Activated B cell treated with CpG ODN at 0.5 μM for 24 hours (primary cell): Measurements from ENCODE around the gene GSKIP. TPM values are rescaled to one million over a fixed set of nuclear protein-coding genes. Genes with fewer than 3 reads are reported as not detected.

Experiments
- ATAC-seq: fragments of 200-7000 bp; cut with Tn5 transposase; one replicate; pipeline ENCODE4 v1.10.0; 2021; ENCODE audit warnings: low read depth, mild to moderate bottlenecking, moderate library complexity
- CTCF ChIA-PET: fragments of 350-600 bp; sonication (Branson Sonifier 250); formaldehyde crosslinking; loops from one replicate; lab custom pipeline; 2021; ENCODE audit warnings: antibody characterized with exemption; lab: Charles Lee
- POLR2A ChIA-PET: fragments of 350-600 bp; sonication (Branson Sonifier 250); formaldehyde crosslinking; loops from one replicate; lab custom pipeline; 2021; ENCODE audit warnings: antibody characterized with exemption; lab: Charles Lee
- DNase-seq: peaks from one replicate; pipeline ENCODE4 v3.0.0; 2022
- H3K27ac Mint-ChIP-seq: one replicate; pipeline ENCODE4 v1.8.0; 2020; ENCODE audit warnings: mixed read lengths
- H3K27me3 Mint-ChIP-seq: one replicate; pipeline ENCODE4 v1.8.0; 2021; ENCODE audit warnings: mixed read lengths
- H3K36me3 Mint-ChIP-seq: one replicate; pipeline ENCODE4 v1.8.0; 2021; ENCODE audit warnings: low read depth, mixed read lengths
- H3K4me1 Mint-ChIP-seq: one replicate; pipeline ENCODE4 v1.8.0; 2021; ENCODE audit warnings: mixed read lengths
- H3K4me3 Mint-ChIP-seq: one replicate; pipeline ENCODE4 v1.8.0; 2020; ENCODE audit warnings: mild to moderate bottlenecking, mixed read lengths
- H3K9me3 Mint-ChIP-seq: one replicate; pipeline ENCODE4 v1.8.0; 2020; ENCODE audit warnings: mixed read lengths
- intact Hi-C: fragments of 100-400 bp; cut with micrococcal nuclease; formaldehyde crosslinking; loops from one replicate; pipeline ENCODE4 v1.15.1; 2024
- total RNA-seq: library from RNA; stranded (reverse); gene quantifications from 2 replicates; pipeline ENCODE4 v1.2.3, GENCODE V29; 2022
- TF ChIP-seq, protein P1 (sequence below): fragments of 200-600 bp; IDR thresholded peaks from one replicate; pipeline ENCODE4 v1.8.0; 2022; ENCODE audit warnings: antibody characterized with exemption, mild to moderate bottlenecking

Gene GSKIP
- total RNA-seq, 1 donor from 2014 or later = 15.3 TPM

GRCh38 chr14:96384740-96385139, 21.4 kb downstream of the GSKIP start:
- no peak for DNase-seq
- intact Hi-C loops = no loop called here
- peaks cover 36% of the 10 kb centered on the region for H3K36me3 Mint-ChIP-seq
- no peak for ATAC-seq
- H3K4me1 Mint-ChIP-seq = peaks cover 10% of the 10 kb centered on the region
- TF ChIP-seq, protein P1, sequence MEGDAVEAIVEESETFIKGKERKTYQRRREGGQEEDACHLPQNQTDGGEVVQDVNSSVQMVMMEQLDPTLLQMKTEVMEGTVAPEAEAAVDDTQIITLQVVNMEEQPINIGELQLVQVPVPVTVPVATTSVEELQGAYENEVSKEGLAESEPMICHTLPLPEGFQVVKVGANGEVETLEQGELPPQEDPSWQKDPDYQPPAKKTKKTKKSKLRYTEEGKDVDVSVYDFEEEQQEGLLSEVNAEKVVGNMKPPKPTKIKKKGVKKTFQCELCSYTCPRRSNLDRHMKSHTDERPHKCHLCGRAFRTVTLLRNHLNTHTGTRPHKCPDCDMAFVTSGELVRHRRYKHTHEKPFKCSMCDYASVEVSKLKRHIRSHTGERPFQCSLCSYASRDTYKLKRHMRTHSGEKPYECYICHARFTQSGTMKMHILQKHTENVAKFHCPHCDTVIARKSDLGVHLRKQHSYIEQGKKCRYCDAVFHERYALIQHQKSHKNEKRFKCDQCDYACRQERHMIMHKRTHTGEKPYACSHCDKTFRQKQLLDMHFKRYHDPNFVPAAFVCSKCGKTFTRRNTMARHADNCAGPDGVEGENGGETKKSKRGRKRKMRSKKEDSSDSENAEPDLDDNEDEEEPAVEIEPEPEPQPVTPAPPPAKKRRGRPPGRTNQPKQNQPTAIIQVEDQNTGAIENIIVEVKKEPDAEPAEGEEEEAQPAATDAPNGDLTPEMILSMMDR = no peak
- ChIA-PET CTCF (interaction anchor here (0.6 kb wide), 1 partner anchor 1023 kb away, joined by 3 read pairs; no protein-coding TSS in a partner anchor), POLR2A (no interaction called here)
- no peak overlapping the region for H3K27ac Mint-ChIP-seq
- no peak overlapping the region for H3K4me3 Mint-ChIP-seq
- H3K9me3 Mint-ChIP-seq = no peaks in the 10 kb centered on the region
- H3K27me3 Mint-ChIP-seq = no peaks in the 10 kb centered on the region

DNA sequence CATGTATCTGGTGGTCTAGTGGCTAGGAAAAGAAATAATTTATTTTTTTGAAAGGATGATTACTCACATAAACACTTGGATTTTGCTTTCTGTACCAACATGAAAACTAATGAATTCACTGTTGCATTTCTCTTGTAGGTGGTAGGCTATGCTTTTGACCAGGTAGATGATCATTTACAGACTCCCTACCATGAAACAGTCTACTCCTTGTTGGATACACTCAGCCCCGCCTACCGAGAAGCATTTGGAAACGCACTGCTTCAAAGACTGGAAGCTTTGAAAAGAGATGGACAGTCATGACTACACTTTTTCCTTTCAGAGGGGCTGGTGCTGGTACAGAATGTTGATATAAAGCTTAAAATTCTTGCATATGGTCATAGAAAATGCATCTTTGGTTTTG, 22.1 kb downstream of the GSKIP start:
- no peak for ATAC-seq
- CTCF ChIA-PET = no interaction called here
- intact Hi-C loops = no loop called here
- Mint-ChIP-seq H3K4me3 (no peak overlapping the region), H3K9me3 (no peaks in the 10 kb centered on the region), H3K27me3 (no peaks in the 10 kb centered on the region), H3K4me1 (peaks cover 9% of the 10 kb centered on the region), H3K27ac (no peak overlapping the region), H3K36me3 (peaks cover 36% of the 10 kb centered on the region)
- no peak for DNase-seq
- POLR2A ChIA-PET = no interaction called here
- TF ChIP-seq, protein P1 = no peak

GRCh38 chr14:96390965-96391292, 27.6 kb downstream of the GSKIP start:
- Mint-ChIP-seq H3K27me3 (peaks cover 3% of the 10 kb centered on the region), H3K27ac (peak overlapping the region; percentile 88), H3K4me1 (peaks cover 6% of the 10 kb centered on the region), H3K4me3 (peak overlapping the region; percentile 91), H3K36me3 (peaks cover 3% of the 10 kb centered on the region), H3K9me3 (no peaks in the 10 kb centered on the region)
- intact Hi-C loops = loop anchor here (1.0 kb wide), 3 partner anchors 28 to 857 kb away; partner anchors contain the start of genes ATG2B, GSKIP and PAPOLA
- TF ChIP-seq, protein P1 = no peak
- ChIA-PET CTCF (interaction anchor here (1.1 to 1.5 kb wide), 2 partner anchors 15 to 24 kb away, joined by 3 read pairs; no protein-coding TSS in a partner anchor), POLR2A (interaction anchor here (0.6 to 1.3 kb wide), 3 partner anchors 9 to 28 kb away, joined by 3 to 5 read pairs (median 3); partner anchors contain the start of genes ATG2B and GSKIP)
- ATAC-seq (no peak), DNase-seq (no peak)

GRCh38 chr14:96391293-96392118, 28.2 kb downstream of the GSKIP start:
- peaks cover 6% of the 10 kb centered on the region for H3K4me1 Mint-ChIP-seq
- CTCF ChIA-PET = interaction anchor here (1.5 kb wide), 1 partner anchor 24 kb away, joined by 3 read pairs; no protein-coding TSS in a partner anchor
- peak overlapping the region; percentile 91 for H3K4me3 Mint-ChIP-seq
- ATAC-seq (peak; percentile 93), DNase-seq (peak; percentile 100)
- H3K9me3 Mint-ChIP-seq = no peaks in the 10 kb centered on the region
- POLR2A ChIA-PET = interaction anchor here (0.5 to 1.3 kb wide), 5 partner anchors 10 to 29 kb away, joined by 3 to 5 read pairs (median 3); partner anchors contain the start of genes ATG2B and GSKIP
- peaks cover under 1% of the 10 kb centered on the region for H3K36me3 Mint-ChIP-seq
- peaks cover 3% of the 10 kb centered on the region for H3K27me3 Mint-ChIP-seq
- TF ChIP-seq, protein P1 = no peak
- peak overlapping the region; percentile 88 for H3K27ac Mint-ChIP-seq
- intact Hi-C loops = loop anchor here (1.0 to 2.0 kb wide), 5 partner anchors 28 to 857 kb away; partner anchors contain the start of genes ATG2B, GSKIP, PAPOLA and VRK1
